Measurements from ENCODE around the gene MEGF11. TPM values are rescaled to one million over a fixed set of nuclear protein-coding genes. Genes with fewer than 3 reads are reported as not detected.

Gene MEGF11
- total and polyA plus RNA-seq, 2 donors (not counting 1 experiment from before 2014, with no cell fraction given): under 0.01 TPM; not detected in 1

DNA sequence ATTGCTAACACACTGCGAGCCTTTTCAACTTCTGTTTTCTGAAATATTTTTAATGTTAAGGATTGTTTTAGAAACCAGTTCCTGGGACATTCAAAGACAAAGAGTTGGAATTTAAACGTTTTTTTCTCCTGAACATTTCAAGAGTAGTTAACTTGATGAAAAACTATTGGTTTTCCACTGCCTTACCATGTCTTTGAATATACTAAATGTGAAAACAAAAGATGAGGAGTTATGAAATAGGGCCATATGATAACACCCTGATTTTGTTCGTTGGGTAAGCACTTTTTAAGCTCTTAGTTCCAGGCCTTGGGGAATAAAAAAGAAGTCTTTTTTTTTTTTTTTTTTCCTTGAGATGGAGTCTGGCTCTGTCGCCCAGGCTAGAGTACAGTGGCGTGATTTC lies 42.6 kb upstream of the MEGF11 start:
- H4K20me1 ChIP-seq (ENCODE audit: control insufficient read depth, extremely low read depth, insufficient read depth, low read length): no peaks in the 10 kb centered on the region
- H3K4me3 ChIP-seq (replicated peaks in 1 of 4; ENCODE audit: control extremely low read depth in 1 of 4, insufficient read depth in 1 of 4, low read depth in 3 of 4, low read length in 4 of 4): no peak overlapping the region
- no peak overlapping the region for H3K4me2 ChIP-seq (ENCODE audit: extremely low read depth, insufficient read depth, low read length)
- DNase-seq (ENCODE audit: low read depth in 2 of 2): no peak
- H3K79me2 ChIP-seq (ENCODE audit: control insufficient read depth, insufficient read depth, low read length): peaks cover 1% of the 10 kb centered on the region
- peaks cover 2% of the 10 kb centered on the region for H3K4me1 ChIP-seq (ENCODE audit: control insufficient read depth, extremely low read depth, insufficient read depth, low read length)
- H3K9me3 ChIP-seq (ENCODE audit: control insufficient read depth, insufficient read depth, low read depth, low read length): no peaks in the 10 kb centered on the region
- no peaks in the 10 kb centered on the region for H3K27me3 ChIP-seq (ENCODE audit: control insufficient read depth, insufficient read depth, low read length)
- no peak overlapping the region for H3K9ac ChIP-seq (ENCODE audit: insufficient read depth, low read length)
- TF ChIP-seq EZH2 (IDR thresholded peaks at IDR 0.05; ENCODE audit: low read length, missing control alignments) (no peak), CTCF (conservative IDR thresholded peaks at IDR 0.05 in 1 of 2, IDR thresholded peaks at IDR 0.05 in 1 of 2; ENCODE audit: low read depth in 1 of 2, low read length in 2 of 2) (no peak)
- no peak overlapping the region for H3K27ac ChIP-seq (ENCODE audit: insufficient read depth, low read length)
- H2AFZ ChIP-seq (ENCODE audit: low read length): no peak overlapping the region
- no peaks in the 10 kb centered on the region for H3K36me3 ChIP-seq (ENCODE audit: control insufficient read depth, insufficient read depth, low read length)

DNA sequence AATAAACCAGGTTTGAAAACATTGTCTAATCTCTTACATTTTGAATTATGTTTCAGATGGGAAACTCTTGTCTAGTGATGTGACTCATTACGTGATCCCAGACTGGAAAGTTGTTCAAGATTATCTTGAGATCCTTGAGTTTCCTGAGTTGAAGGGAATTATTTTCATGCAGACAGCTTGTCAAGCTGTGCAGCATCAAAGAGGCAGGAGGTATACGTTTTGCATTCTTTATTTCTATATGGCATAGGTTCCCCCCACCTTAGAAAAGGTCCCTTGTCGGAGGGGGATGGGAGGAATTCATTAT lies 41.3 kb upstream of the MEGF11 start:
- peak; percentile 9 to 51 for DNase-seq (ENCODE audit: low read depth in 2 of 2)
- Histone ChIP-seq H3K79me2 (ENCODE audit: control insufficient read depth, insufficient read depth, low read length) (peaks cover 1% of the 10 kb centered on the region), H2AFZ (ENCODE audit: low read length) (no peak overlapping the region)

GRCh38 chr15:66294157-66294931 lies 40.8 kb upstream of the MEGF11 start:
- Histone ChIP-seq H3K4me3 (replicated peaks in 1 of 4; ENCODE audit: control extremely low read depth in 1 of 4, insufficient read depth in 1 of 4, low read depth in 3 of 4, low read length in 4 of 4) (peak overlapping the region; percentile 54 to 70 (median 62)), H4K20me1 (ENCODE audit: control insufficient read depth, extremely low read depth, insufficient read depth, low read length) (no peaks in the 10 kb centered on the region), H3K79me2 (ENCODE audit: control insufficient read depth, insufficient read depth, low read length) (peaks cover 1% of the 10 kb centered on the region), H3K4me1 (ENCODE audit: control insufficient read depth, extremely low read depth, insufficient read depth, low read length) (peaks cover 2% of the 10 kb centered on the region), H3K36me3 (ENCODE audit: control insufficient read depth, insufficient read depth, low read length) (no peaks in the 10 kb centered on the region), H3K9ac (ENCODE audit: insufficient read depth, low read length) (peak overlapping the region; percentile 61), H3K27me3 (ENCODE audit: control insufficient read depth, insufficient read depth, low read length) (no peaks in the 10 kb centered on the region), H2AFZ (ENCODE audit: low read length) (peak overlapping the region; percentile 63), H3K9me3 (ENCODE audit: control insufficient read depth, insufficient read depth, low read depth, low read length) (no peaks in the 10 kb centered on the region), H3K27ac (ENCODE audit: insufficient read depth, low read length) (peak overlapping the region; percentile 58), H3K4me2 (ENCODE audit: extremely low read depth, insufficient read depth, low read length) (peak overlapping the region; percentile 97)
- DNase-seq (ENCODE audit: low read depth in 2 of 2): peak; percentile 57 to 80
- TF ChIP-seq CTCF (conservative IDR thresholded peaks at IDR 0.05 in 1 of 2, IDR thresholded peaks at IDR 0.05 in 1 of 2; ENCODE audit: low read depth in 1 of 2, low read length in 2 of 2) (no peak), EZH2 (IDR thresholded peaks at IDR 0.05; ENCODE audit: low read length, missing control alignments) (no peak)

More for the DNA sequence above, 41.3 kb upstream of the MEGF11 start:
- Histone ChIP-seq H3K27me3 (ENCODE audit: control insufficient read depth, insufficient read depth, low read length) (no peaks in the 10 kb centered on the region), H3K9ac (ENCODE audit: insufficient read depth, low read length) (no peak overlapping the region), H4K20me1 (ENCODE audit: control insufficient read depth, extremely low read depth, insufficient read depth, low read length) (no peaks in the 10 kb centered on the region), H3K36me3 (ENCODE audit: control insufficient read depth, insufficient read depth, low read length) (no peaks in the 10 kb centered on the region), H3K9me3 (ENCODE audit: control insufficient read depth, insufficient read depth, low read depth, low read length) (no peaks in the 10 kb centered on the region), H3K4me2 (ENCODE audit: extremely low read depth, insufficient read depth, low read length) (peak overlapping the region; percentile 97), H3K27ac (ENCODE audit: insufficient read depth, low read length) (no peak overlapping the region), H3K4me3 (replicated peaks in 1 of 4; ENCODE audit: control extremely low read depth in 1 of 4, insufficient read depth in 1 of 4, low read depth in 3 of 4, low read length in 4 of 4) (peak overlapping the region in 2 of 4 experiments; percentile 54 to 70), H3K4me1 (ENCODE audit: control insufficient read depth, extremely low read depth, insufficient read depth, low read length) (peaks cover 2% of the 10 kb centered on the region)
- TF ChIP-seq CTCF (conservative IDR thresholded peaks at IDR 0.05 in 1 of 2, IDR thresholded peaks at IDR 0.05 in 1 of 2; ENCODE audit: low read depth in 1 of 2, low read length in 2 of 2) (no peak), EZH2 (IDR thresholded peaks at IDR 0.05; ENCODE audit: low read length, missing control alignments) (no peak)
